ENCODE data around the gene MARCO. TPM values are rescaled to one million over a fixed set of nuclear protein-coding genes. Genes with fewer than 3 reads are reported as not detected.
"Not testable (repeated sequence)": the region's sequence is repeated elsewhere in the genome, so short reads cannot be mapped to it uniquely, and the experiment has no call there.

Gene MARCO
- polyA plus RNA-seq, 4 donors: 0.22 to 6.2 TPM; not detected in 2

DNA sequence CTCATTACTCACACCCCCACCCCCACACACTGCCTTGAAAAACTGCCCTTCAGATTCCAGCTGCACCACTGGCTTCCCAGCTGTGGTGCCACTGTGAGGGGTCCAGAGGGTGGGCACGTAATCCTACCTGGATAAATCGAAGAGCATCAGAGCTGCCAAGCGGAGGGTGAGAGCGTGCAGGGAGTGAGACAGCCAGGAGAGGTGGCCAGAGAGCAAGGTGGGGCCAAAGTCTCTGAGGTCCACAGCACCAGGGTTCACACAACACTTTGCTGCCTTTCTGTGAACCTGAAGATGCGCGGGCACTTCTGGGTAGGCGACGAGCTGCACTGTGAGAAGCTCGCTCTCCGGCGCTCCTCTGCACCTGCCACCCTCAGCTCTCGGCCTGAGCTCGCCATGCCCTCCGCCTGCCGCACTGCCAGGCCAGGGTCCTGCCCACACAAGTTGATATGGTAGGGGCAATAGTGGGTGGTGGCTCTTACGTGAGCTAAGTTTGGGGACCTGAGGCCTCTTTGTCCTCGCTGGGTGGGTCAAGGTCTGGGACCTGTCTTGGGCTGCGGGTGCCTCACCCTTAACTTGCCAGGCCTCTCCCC, 83.9 kb downstream of the MARCO start:
- DNase-seq (ENCODE audit: low read depth in 4 of 4, low spot score in 3 of 4): no peak

DNA sequence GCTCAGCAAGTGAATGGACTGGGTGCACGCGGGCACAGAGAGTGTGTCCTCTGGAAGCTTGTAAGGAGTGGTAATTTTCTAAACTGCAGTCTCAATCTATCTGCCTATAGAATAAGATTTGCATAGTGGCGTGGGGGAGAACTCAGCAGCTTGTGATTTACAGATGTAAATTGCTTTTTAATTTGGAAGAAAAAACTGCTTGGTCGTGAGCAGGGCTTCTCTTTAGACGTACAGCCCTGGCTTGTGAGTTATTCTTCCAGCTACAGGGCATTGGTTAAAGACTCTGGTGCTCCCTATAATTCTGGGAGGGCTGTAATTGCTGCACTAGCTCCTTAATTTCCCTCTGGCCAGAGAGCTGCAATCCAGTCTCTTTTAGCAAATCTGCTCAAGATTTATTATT, 84.9 kb downstream of the MARCO start:
- DNase-seq (ENCODE audit: low read depth in 4 of 4, low spot score in 3 of 4): no peak

DNA sequence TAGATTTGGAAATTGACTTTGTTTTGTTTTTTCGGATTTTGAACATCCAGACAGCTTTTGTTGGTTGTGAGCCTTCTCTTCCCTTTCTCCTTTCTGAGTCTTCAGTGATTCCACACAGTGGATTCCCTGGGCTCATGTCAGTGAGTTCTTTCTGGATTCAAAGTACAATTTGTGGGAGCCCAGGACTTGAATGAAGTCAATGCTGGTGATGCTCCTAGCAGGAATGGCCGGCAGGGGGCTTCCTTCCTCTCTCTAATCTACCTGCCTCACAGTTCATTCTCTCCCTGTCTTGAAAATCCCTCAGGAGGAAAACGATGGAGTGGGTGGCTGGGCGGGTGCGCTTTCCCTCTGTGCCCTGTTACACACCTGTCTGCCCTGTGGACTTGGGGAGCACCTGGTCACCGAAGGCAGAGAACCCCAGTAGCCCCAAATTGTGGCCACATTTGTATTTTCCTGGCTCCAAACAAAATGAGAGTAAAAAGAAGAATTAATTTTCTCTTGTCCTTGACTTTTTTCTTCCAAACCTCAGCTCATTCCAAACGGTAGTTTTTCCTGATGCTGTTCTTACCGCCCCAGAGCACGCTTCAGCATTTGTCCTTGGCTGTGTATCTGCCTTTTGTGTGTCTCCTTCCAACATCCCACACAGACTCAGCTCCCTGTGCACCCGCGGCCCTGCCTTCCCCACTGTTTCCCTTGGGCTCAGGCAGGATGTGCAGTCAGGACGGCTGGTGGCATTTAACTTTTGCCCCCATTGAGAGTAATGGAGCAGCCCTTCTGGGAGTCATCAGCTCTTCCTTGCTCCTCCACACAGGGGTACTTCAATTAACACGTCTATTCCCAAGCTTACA, 86.6 kb downstream of the MARCO start:
- no peak for DNase-seq (ENCODE audit: low read depth in 4 of 4, low spot score in 3 of 4)

GRCh38 chr2:119029297-119029696, 87.3 kb downstream of the MARCO start:
- DNase-seq (ENCODE audit: low read depth in 4 of 4, low spot score in 3 of 4): no peak

GRCh38 chr2:119037922-119038321, 95.9 kb downstream of the MARCO start:
- not testable (repeated sequence) for DNase-seq (ENCODE audit: low read depth in 4 of 4, low spot score in 3 of 4)

- DNase-seq (ENCODE audit: low read depth in 4 of 4, low spot score in 3 of 4): no peak
Measured at GRCh38 chr2:119040730-119041129, 98.7 kb downstream of the MARCO start.

Other genes starting within 250 kb of the MARCO start
- under 1 TPM in 1 of 4 donors, not detected in 3; 0.37 TPM for gene EN1, start 94.5 kb upstream of the MARCO start, polyA plus RNA-seq (ENCODE audit: insufficient read length in 4 of 4)
- gene C1QL2, start 216.6 kb downstream of the MARCO start, polyA plus RNA-seq (ENCODE audit: insufficient read length in 4 of 4): not detected

Data from left renal pelvis (tissue), 4 donors.